Stimulated activated CD8-positive, alpha-beta memory T cell treated with anti-CD3 and anti-CD28 coated beads, Interleukin-12 subunit alpha, Interleukin-12 subunit beta, amount 100 ng/mL, for 4 hours (primary cell): ENCODE results near the gene CLSTN3.

Experiments used
- DNase-seq: peaks from one replicate; pipeline ENCODE4 v3.0.0-alpha.2; 2020; ENCODE audit warnings: low read depth

Gene CLSTN3

GRCh38 chr12:7129872-7130691, at the start of gene CLSTN3:
Gene CLSTN3, plus strand, starts transcription at chr12:7130371. Its CDS starts 278 bp downstream, at chr12:7130649.
- DNase-seq, result peak; percentile 73

GRCh38 chr12:7081037-7081436, 49.1 kb upstream of the CLSTN3 start:
- DNase-seq, result no peak

GRCh38 chr12:7083125-7083524, 47.0 kb upstream of the CLSTN3 start:
- no peak for DNase-seq

- DNase-seq, result no peak
These were observed 40.8 kb upstream of the CLSTN3 start for GRCh38 chr12:7089196-7089871.

GRCh38 chr12:7090222-7090998, 39.8 kb upstream of the CLSTN3 start:
- no peak for DNase-seq

GRCh38 chr12:7091171-7091570, 39.0 kb upstream of the CLSTN3 start:
- DNase-seq, result no peak

GRCh38 chr12:7091660-7092228, 38.4 kb upstream of the CLSTN3 start:
- DNase-seq, result no peak

- DNase-seq, result peak; percentile 32
These were observed 37.8 kb upstream of the CLSTN3 start, which contains the start of gene C1R for GRCh38 chr12:7092229-7092985. Gene C1R, minus strand, starts transcription at chr12:7092445. Its CDS starts 57 bp downstream, at chr12:7092388.

- no peak for DNase-seq
These were observed 37.1 kb upstream of the CLSTN3 start for GRCh38 chr12:7092986-7093460.

- DNase-seq, result no peak
These were observed 36.7 kb upstream of the CLSTN3 start for GRCh38 chr12:7093486-7093885.

- DNase-seq, result no peak
These were observed 36.3 kb upstream of the CLSTN3 start for GRCh38 chr12:7093892-7094291.

- no peak for DNase-seq
These were observed 33.9 kb upstream of the CLSTN3 start for GRCh38 chr12:7096006-7096932.

- no peak for DNase-seq
These were observed 33.2 kb upstream of the CLSTN3 start for GRCh38 chr12:7096979-7097378.

GRCh38 chr12:7099290-7099996, 30.7 kb upstream of the CLSTN3 start:
- no peak for DNase-seq

GRCh38 chr12:7100239-7100638, 29.9 kb upstream of the CLSTN3 start:
- no peak for DNase-seq

GRCh38 chr12:7101047-7101693, 29.0 kb upstream of the CLSTN3 start:
- no peak for DNase-seq

GRCh38 chr12:7101694-7102131, 28.5 kb upstream of the CLSTN3 start:
- DNase-seq, result no peak

GRCh38 chr12:7102582-7102981, 27.6 kb upstream of the CLSTN3 start:
- no peak for DNase-seq
